NT2/D1 (cell line): ENCODE data around the gene CAPN13.

Experiments used
- SUZ12 ChIP-seq: IDR thresholded peaks from 2 replicates; pipeline ENCODE4 v1.6.1; 2011; ENCODE audit not compliant: insufficient read length, insufficient read depth; ENCODE audit errors: extremely low read depth
- YY1 ChIP-seq: IDR thresholded peaks from 2 replicates; pipeline ENCODE4 v1.6.1; 2011; ENCODE audit not compliant: insufficient read length, insufficient read depth
- ZNF274 ChIP-seq: IDR thresholded peaks from 2 replicates; pipeline ENCODE4 v1.6.1; 2011; ENCODE audit warnings: mild to moderate bottlenecking, low read depth, low read length

DNA sequence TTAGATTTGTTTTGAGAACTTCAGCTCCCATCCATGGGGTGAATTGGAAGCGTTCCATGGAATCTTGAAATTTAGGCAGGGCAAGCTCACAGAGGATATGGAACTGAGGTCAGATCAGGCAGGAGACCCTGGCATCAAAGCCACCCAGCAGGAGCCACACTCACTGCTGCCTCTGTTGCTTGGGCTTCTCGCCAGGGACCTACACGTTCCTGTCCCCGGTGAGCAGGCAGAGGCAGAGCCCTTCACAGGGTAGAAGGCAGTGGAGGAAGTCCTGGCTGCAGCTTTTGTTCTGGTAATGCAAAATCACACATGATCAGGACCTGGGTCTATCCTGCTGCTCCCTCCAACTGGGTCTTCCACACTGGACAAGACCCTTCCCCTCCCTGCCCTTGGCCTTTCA lies 42.1 kb downstream of the CAPN13 start:
- TF ChIP-seq YY1 (no peak), ZNF274 (no peak), SUZ12 (no peak)
